PC-9 (cell line): ENCODE data around the gene BUD31. TPM values are rescaled to one million over a fixed set of nuclear protein-coding genes. Genes with fewer than 3 reads are reported as not detected.
"Not testable (repeated sequence)": the region's sequence is repeated elsewhere in the genome, so short reads cannot be mapped to it uniquely, and the experiment has no call there.

Source experiments
- BruUV-seq: library from RNA; stranded (reverse); fragments of 400-500 nt; replicated peaks from 2 replicates; lab custom pipeline; 2021; lab: Mats Ljungman, UMichigan
- CTCF ChIA-PET: fragments of 300-600 bp; sonication (Branson Sonifier 250); formaldehyde crosslinking; loops from one replicate; lab custom pipeline; 2022; ENCODE audit warnings: antibody characterized with exemption; lab: Charles Lee
- POLR2A ChIA-PET: fragments of 300-600 bp; sonication (Branson Sonifier 250); formaldehyde crosslinking; loops from one replicate; lab custom pipeline; 2022; ENCODE audit warnings: antibody characterized with exemption; ENCODE audit not compliant: unreplicated experiment; lab: Charles Lee
- DNase-seq, 2 experiments: peaks; one replicate each; pipeline versions ENCODE4 v3.0.0 to v3.0.0-alpha.2; 2015 to 2022; ENCODE audit warnings: mixed read lengths in 1 of 2
- H2AFZ ChIP-seq: fragments of 200-600 bp; sonication (generic); 2 replicates; pipeline ENCODE4 v1.8.1; 2017; ENCODE audit warnings: antibody characterized with exemption
- H3F3A ChIP-seq: fragments of 200-600 bp; sonication (generic); 2 replicates; pipeline ENCODE4 v1.8.1; 2017; ENCODE audit warnings: antibody characterized with exemption, mild to moderate bottlenecking, low read depth; ENCODE audit not compliant: insufficient read depth
- H3K27ac ChIP-seq: fragments of 200-600 bp; sonication (generic); 2 replicates; pipeline ENCODE4 v1.6.1; 2016; ENCODE audit warnings: mixed run types
- H3K27me3 ChIP-seq: fragments of 200-600 bp; sonication (generic); 2 replicates; pipeline ENCODE4 v1.6.1; 2016; ENCODE audit warnings: low read depth, mixed run types; ENCODE audit not compliant: insufficient read depth
- H3K36me3 ChIP-seq: fragments of 200-600 bp; sonication (generic); 2 replicates; pipeline ENCODE4 v1.6.1; 2016; ENCODE audit warnings: low read depth, mixed run types
- H3K4me1 ChIP-seq: fragments of 200-600 bp; sonication (generic); replicated peaks from 2 replicates; pipeline ENCODE4 v1.6.1; 2016; ENCODE audit warnings: mixed run types; ENCODE audit not compliant: insufficient read depth
- H3K4me2 ChIP-seq: fragments of 200-600 bp; sonication (generic); 2 replicates; pipeline ENCODE4 v1.6.1; 2017; ENCODE audit warnings: mixed run types
- H3K4me3 ChIP-seq: fragments of 200-600 bp; sonication (generic); 2 replicates; pipeline ENCODE4 v1.6.1; 2016; ENCODE audit warnings: mixed run types
- H3K79me2 ChIP-seq: fragments of 200-600 bp; sonication (generic); 2 replicates; pipeline ENCODE4 v1.6.1; 2017; ENCODE audit warnings: low read depth, mixed run types
- H3K9me2 ChIP-seq: fragments of 200-600 bp; sonication (generic); 2 replicates; pipeline ENCODE4 v1.8.1; 2017; ENCODE audit warnings: mild to moderate bottlenecking; ENCODE audit not compliant: insufficient read depth
- H3K9me3 ChIP-seq: fragments of 200-600 bp; sonication (generic); 2 replicates; pipeline ENCODE4 v1.8.1; 2016; ENCODE audit warnings: low read depth; ENCODE audit not compliant: insufficient read depth
- H4K20me1 ChIP-seq: fragments of 200-600 bp; sonication (generic); 2 replicates; pipeline ENCODE4 v1.8.1; 2017; ENCODE audit not compliant: insufficient read depth
- CTCF ChIP-seq: fragments of 200-600 bp; sonication (generic); conservative IDR thresholded peaks from 2 replicates; pipeline ENCODE4 v1.6.1; 2017; ENCODE audit warnings: mixed run types, antibody characterized with exemption, mild to moderate bottlenecking, moderate library complexity
- EZH2 ChIP-seq: fragments of 200-600 bp; sonication (generic); IDR thresholded peaks from 2 replicates; pipeline ENCODE4 v1.8.0; 2017; ENCODE audit warnings: antibody characterized with exemption, low read depth
- intact Hi-C: fragments of 100-400 bp; cut with micrococcal nuclease; formaldehyde crosslinking; loops from one replicate; pipeline ENCODE4 v1.10.0; 2022; ENCODE audit not compliant: unreplicated experiment
- total RNA-seq: library from RNA; stranded (reverse); gene quantifications from 2 replicates; pipeline ENCODE4 v1.2.3, GENCODE V29; 2021

BUD31 gene
- total RNA-seq, 1 experiment from 2014 or later = 167 TPM

GRCh38 chr7:99424932-99425730, 16.4 kb downstream of the BUD31 start:
- intact Hi-C loops = no loop called here
- no peaks in the 10 kb centered on the region for H3K36me3 ChIP-seq
- no peaks in the 10 kb centered on the region for H3K4me1 ChIP-seq
- POLR2A ChIA-PET = no interaction called here
- no peaks in the 10 kb centered on the region for H4K20me1 ChIP-seq
- CTCF ChIA-PET = no interaction called here
- H3K4me2 ChIP-seq = no peak overlapping the region
- no TSS peak for BruUV-seq
- H3K9me2 ChIP-seq = no peaks in the 10 kb centered on the region
- no peak overlapping the region for H3K27ac ChIP-seq
- H3K79me2 ChIP-seq = no peaks in the 10 kb centered on the region
- H3K4me3 ChIP-seq = no peak overlapping the region
- TF ChIP-seq EZH2 (no peak), CTCF (no peak)
- H2AFZ ChIP-seq = no peak overlapping the region
- DNase-seq = no peak
- no peaks in the 10 kb centered on the region for H3K9me3 ChIP-seq
- H3F3A ChIP-seq = peaks cover 12% of the 10 kb centered on the region; the same call in 1 of the 2 replicates
- no peaks in the 10 kb centered on the region for H3K27me3 ChIP-seq

GRCh38 chr7:99428972-99429566, 20.3 kb downstream of the BUD31 start:
- no peak overlapping the region for H3K27ac ChIP-seq
- CTCF ChIA-PET = no interaction called here
- no peaks in the 10 kb centered on the region for H3K27me3 ChIP-seq
- H3K4me1 ChIP-seq = no peaks in the 10 kb centered on the region
- TF ChIP-seq CTCF = no peak
- no peak for TF ChIP-seq EZH2
- H3K79me2 ChIP-seq = no peaks in the 10 kb centered on the region
- no peak overlapping the region for H3K4me3 ChIP-seq
- no peaks in the 10 kb centered on the region for H3F3A ChIP-seq
- H3K36me3 ChIP-seq = no peaks in the 10 kb centered on the region
- DNase-seq = no peak
- no peak overlapping the region for H3K4me2 ChIP-seq
- H2AFZ ChIP-seq = no peak overlapping the region
- no TSS peak for BruUV-seq
- POLR2A ChIA-PET = no interaction called here
- intact Hi-C loops = no loop called here
- H3K9me2 ChIP-seq = no peaks in the 10 kb centered on the region
- H3K9me3 ChIP-seq = no peaks in the 10 kb centered on the region
- H4K20me1 ChIP-seq = no peaks in the 10 kb centered on the region

- Histone ChIP-seq H3K4me3 (no peak overlapping the region), H4K20me1 (no peaks in the 10 kb centered on the region), H3K27me3 (no peaks in the 10 kb centered on the region), H3K36me3 (no peaks in the 10 kb centered on the region), H3K9me3 (no peaks in the 10 kb centered on the region), H3K4me2 (no peak overlapping the region), H3K27ac (no peak overlapping the region), H3K79me2 (no peaks in the 10 kb centered on the region), H2AFZ (no peak overlapping the region), H3K4me1 (no peaks in the 10 kb centered on the region), H3K9me2 (no peaks in the 10 kb centered on the region), H3F3A (no peaks in the 10 kb centered on the region)
- intact Hi-C loops = no loop called here
- ChIA-PET CTCF (no interaction called here), POLR2A (no interaction called here)
- DNase-seq = no peak
- BruUV-seq = no TSS peak
- no peak for TF ChIP-seq EZH2
- TF ChIP-seq CTCF = no peak
Observed at GRCh38 chr7:99429756-99430155, 21.0 kb downstream of the BUD31 start.

GRCh38 chr7:99431756-99432540, 23.2 kb downstream of the BUD31 start:
- intact Hi-C loops = not testable (repeated sequence)

More at GRCh38 chr7:99431756-99432540, 23.2 kb downstream of the BUD31 start:
- H4K20me1 ChIP-seq, DNase-seq, H3K79me2 ChIP-seq, POLR2A ChIA-PET, H3K9me3 ChIP-seq, H3K4me1 ChIP-seq, BruUV-seq, H2AFZ ChIP-seq, H3K27ac ChIP-seq, H3F3A ChIP-seq, H3K36me3 ChIP-seq, H3K4me3 ChIP-seq, H3K27me3 ChIP-seq, H3K9me2 ChIP-seq, H3K4me2 ChIP-seq, CTCF ChIA-PET: not testable (repeated sequence)
